Medulla oblongata (tissue), 1 donor: ENCODE measurements around the gene MEG3.

Experiments
- DNase-seq: peaks from one replicate; pipeline ENCODE4 v3.0.0-alpha.2; 2015; ENCODE audit errors: extremely low spot score

MEG3 gene

DNA sequence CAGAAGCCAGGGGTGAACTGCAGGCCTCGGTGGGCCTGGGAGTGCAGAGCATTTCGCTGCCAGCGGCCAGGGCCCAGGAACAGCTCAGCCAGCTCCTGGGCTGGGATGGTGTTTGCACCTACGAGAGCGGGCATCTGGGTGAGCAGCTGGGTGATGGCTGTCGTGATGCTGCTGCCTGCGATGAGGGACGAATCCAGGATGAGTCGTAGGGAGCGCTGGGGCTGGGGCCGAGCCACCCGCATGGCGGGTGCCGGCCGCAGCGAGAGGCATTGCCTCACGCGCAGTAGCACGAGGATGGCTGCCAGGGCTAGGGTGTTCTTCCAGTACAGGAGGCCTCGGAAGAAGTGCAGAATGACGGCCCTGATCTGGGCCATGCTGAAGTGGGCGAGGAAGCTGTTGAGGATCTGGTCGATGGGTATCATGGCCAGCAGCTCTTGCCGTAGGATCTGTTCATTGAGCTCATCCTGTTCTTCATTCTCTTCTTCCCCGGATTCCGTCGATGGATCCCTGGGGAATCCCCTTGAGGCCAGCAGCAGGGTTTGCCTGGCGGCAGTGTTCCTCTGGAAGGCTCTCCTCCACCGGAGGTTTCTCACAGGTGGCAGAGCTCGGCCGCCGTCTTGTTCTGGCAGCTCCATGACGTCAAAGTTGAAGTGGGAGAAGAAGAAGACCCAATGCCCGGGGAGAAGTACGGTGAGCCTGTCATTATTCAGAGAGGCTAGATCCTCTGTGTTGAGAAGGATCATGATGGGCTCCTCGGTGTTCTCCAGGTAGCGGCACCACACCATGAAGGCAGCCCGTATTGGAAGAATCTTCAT lies 55.5 kb downstream of the MEG3 start:
- DNase-seq: no peak

- no peak for DNase-seq
Measured at GRCh38 chr14:100882026-100882967, 56.4 kb downstream of the MEG3 start.

- DNase-seq: no peak
Measured at GRCh38 chr14:100882991-100883788, 57.3 kb downstream of the MEG3 start.

- no peak for DNase-seq
Measured at GRCh38 chr14:100883789-100884101, 57.8 kb downstream of the MEG3 start.

- no peak for DNase-seq
Measured at GRCh38 chr14:100884456-100884855, 58.5 kb downstream of the MEG3 start.

DNA sequence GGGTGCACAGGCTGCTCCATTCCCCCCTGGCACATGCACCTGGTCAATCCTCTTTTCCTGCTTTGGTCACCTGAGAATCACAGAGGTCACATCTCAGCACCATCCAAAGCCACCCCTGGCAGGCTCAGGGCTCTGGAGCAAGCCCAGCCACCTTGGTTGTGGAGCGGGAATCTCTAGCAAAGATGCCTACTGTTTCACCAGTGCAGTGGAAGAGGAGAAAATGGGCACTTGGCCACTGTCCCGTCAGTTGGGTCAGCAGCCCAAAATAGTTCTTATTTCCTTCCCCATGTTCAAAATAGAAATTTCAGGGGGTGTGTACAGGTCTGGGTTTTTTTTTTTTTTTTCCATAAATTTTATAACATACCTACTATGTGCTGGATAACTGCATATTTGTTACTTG lies 59.3 kb downstream of the MEG3 start:
- no peak for DNase-seq

- DNase-seq: no peak
Measured at GRCh38 chr14:100885617-100886016, 59.7 kb downstream of the MEG3 start.

DNA sequence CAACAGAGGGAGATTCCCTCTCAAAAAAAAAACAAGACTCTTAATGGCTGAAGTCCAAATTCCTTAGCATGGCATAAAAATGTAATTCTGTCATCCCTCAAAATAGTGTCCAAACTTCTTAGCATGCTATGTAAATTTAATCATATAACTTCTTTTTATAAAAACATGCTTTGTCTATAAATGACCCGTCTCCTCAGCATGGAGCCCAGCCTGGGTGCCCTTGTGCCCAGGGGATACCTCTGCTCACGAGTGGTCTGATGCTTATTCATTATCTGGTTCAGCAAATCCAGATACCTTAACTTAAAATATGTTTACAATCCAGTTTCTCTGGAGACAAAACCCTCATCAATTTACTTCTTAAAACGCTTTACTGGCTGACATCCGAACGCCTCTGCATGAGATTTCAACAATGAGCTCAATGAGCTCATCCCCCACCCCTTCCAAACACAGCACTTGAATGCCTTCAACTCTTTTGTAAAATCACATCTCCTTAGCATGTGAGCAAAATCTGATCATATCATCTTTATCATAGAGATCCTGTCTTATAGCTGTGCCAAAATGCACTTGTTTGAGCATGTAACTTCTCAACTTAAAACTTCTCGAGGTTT lies 61.9 kb downstream of the MEG3 start:
- DNase-seq: no peak

- no peak for DNase-seq
Measured at GRCh38 chr14:100888789-100889315, 62.9 kb downstream of the MEG3 start.

- DNase-seq: no peak
Measured at GRCh38 chr14:100889641-100890040, 63.7 kb downstream of the MEG3 start.

GRCh38 chr14:100890061-100890850 lies 64.3 kb downstream of the MEG3 start:
- no peak for DNase-seq

- DNase-seq: no peak
Measured at GRCh38 chr14:100891051-100891450, 65.1 kb downstream of the MEG3 start.

GRCh38 chr14:100891501-100892445 lies 65.9 kb downstream of the MEG3 start:
- DNase-seq: no peak

- DNase-seq: no peak
Measured at GRCh38 chr14:100892496-100893227, 66.7 kb downstream of the MEG3 start.

- no peak for DNase-seq
Measured at GRCh38 chr14:100893228-100893601, 67.3 kb downstream of the MEG3 start.

DNA sequence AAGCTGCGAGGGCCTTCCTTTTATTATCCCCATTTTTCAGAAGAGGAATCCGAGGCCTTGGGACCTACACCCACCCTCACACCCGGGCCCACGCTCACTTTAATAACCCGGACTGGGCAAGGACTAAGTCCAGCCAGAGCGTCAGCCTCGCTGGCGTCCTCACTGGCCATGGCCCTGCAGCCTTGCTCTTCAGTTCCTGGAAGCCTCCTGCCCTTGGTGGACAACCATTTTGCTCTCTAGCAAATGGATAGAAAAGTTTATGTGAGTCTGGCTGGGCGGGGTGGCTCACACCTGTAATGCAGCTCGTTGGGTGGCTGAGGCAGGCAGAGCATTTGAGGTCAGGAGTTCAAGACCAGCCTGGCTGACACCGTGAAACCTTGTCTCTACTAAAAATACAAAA lies 67.8 kb downstream of the MEG3 start:
- no peak for DNase-seq

DNA sequence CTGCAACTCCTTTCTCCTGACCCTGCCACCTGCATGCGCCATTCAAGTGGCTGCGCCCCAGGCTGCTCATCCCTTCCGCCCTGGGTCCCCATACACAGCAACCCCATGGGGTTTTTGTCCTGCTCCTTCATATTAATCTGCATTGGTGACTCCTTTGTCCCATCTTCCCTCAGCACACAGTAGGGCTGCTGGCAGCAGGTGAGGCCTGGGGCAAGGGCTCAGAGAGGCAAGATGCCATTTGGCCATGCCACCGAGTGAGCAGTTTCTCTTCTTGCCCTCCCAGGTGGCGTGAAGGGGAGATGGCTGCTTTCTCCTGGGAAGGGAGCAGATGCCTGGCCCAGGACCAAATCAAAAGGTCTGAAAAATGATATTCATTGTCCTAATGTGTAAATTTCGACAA lies 68.5 kb downstream of the MEG3 start:
- no peak for DNase-seq

GRCh38 chr14:100895411-100895810 lies 69.5 kb downstream of the MEG3 start:
- DNase-seq: no peak
